RWPE2 (cell line): ENCODE data around the gene SKIC8.
A peak's percentile ranks its signal among the peaks of the same experiment; 100 is the strongest.

Experiments used
- ATAC-seq: fragments of 200-7000 bp; cut with Tn5 transposase; 3 replicates; pipeline ENCODE4 v1.9.1; 2021; ENCODE audit warnings: low read depth
- DNase-seq: peaks from one replicate; pipeline ENCODE4 v3.0.0-alpha.2; 2020; ENCODE audit warnings: low spot score
- H3K27ac ChIP-seq: fragments of 450-650 bp; 2 replicates; pipeline ENCODE4 v1.5.1; 2017; ENCODE audit warnings: mild to moderate bottlenecking; ENCODE audit not compliant: poor library complexity, severe bottlenecking
- H3K27me3 ChIP-seq: fragments of 250-450 bp; sonication (Bioruptor Pico); 2 replicates; pipeline ENCODE4 v1.5.1; 2021; ENCODE audit warnings: mild to moderate bottlenecking, moderate library complexity; ENCODE audit not compliant: insufficient read depth, poor library complexity, severe bottlenecking
- H3K36me3 ChIP-seq: fragments of 250-450 bp; sonication (Bioruptor Pico); 2 replicates; pipeline ENCODE4 v1.5.1; 2020; ENCODE audit warnings: low read depth, mild to moderate bottlenecking, moderate library complexity
- H3K4me1 ChIP-seq: fragments of 250-450 bp; sonication (Bioruptor Pico); 2 replicates; pipeline ENCODE4 v1.5.1; 2021; ENCODE audit warnings: mild to moderate bottlenecking, moderate library complexity; ENCODE audit not compliant: insufficient read depth, poor library complexity, severe bottlenecking
- H3K4me3 ChIP-seq: fragments of 250-450 bp; sonication (Bioruptor Pico); 2 replicates; pipeline ENCODE4 v1.5.1; 2021; ENCODE audit warnings: mild to moderate bottlenecking, moderate library complexity; ENCODE audit not compliant: severe bottlenecking
- H3K9me3 ChIP-seq: fragments of 250-450 bp; sonication (Bioruptor Pico); 2 replicates; pipeline ENCODE4 v1.5.1; 2021; ENCODE audit warnings: mild to moderate bottlenecking, moderate library complexity; ENCODE audit not compliant: severe bottlenecking
- CTCF ChIP-seq: fragments of 450-650 bp; IDR thresholded peaks from one replicate; pipeline ENCODE4 v1.5.1; 2017; ENCODE audit warnings: mild to moderate bottlenecking, moderate library complexity; ENCODE audit not compliant: poor library complexity, severe bottlenecking

The SKIC8 gene

GRCh38 chr15:78342021-78342420 is 42.6 kb upstream of the SKIC8 start:
- Histone ChIP-seq H3K4me1 (no peaks in the 10 kb centered on the region), H3K27me3 (peaks cover 90% of the 10 kb centered on the region), H3K9me3 (no peaks in the 10 kb centered on the region), H3K4me3 (no peak overlapping the region), H3K36me3 (no peaks in the 10 kb centered on the region), H3K27ac (no peak overlapping the region)
- TF ChIP-seq CTCF: no peak
- DNase-seq (no peak), ATAC-seq (no peak)

GRCh38 chr15:78341057-78341987 is 41.9 kb upstream of the SKIC8 start:
- peaks cover 90% of the 10 kb centered on the region for H3K27me3 ChIP-seq
- H3K36me3 ChIP-seq: no peaks in the 10 kb centered on the region
- H3K9me3 ChIP-seq: no peaks in the 10 kb centered on the region
- H3K4me3 ChIP-seq: no peak overlapping the region
- no peak overlapping the region for H3K27ac ChIP-seq
- ATAC-seq: peak; percentile 71
- no peaks in the 10 kb centered on the region for H3K4me1 ChIP-seq
- TF ChIP-seq CTCF: no peak
- DNase-seq: no peak

- DNase-seq: no peak
- H3K36me3 ChIP-seq: no peaks in the 10 kb centered on the region
- H3K27me3 ChIP-seq: peaks cover 81% of the 10 kb centered on the region
- H3K4me3 ChIP-seq: no peak within 1 kb of the TSS
- no peak within 1 kb of the TSS for H3K27ac ChIP-seq
- no peaks in the 10 kb centered on the region for H3K4me1 ChIP-seq
- TF ChIP-seq CTCF: no peak
- peak; percentile 32 for ATAC-seq
- no peaks in the 10 kb centered on the region for H3K9me3 ChIP-seq
Observed at GRCh38 chr15:78340231-78341056, 41.0 kb upstream of the SKIC8 start, which contains the start of gene CRABP1. CRABP1 (plus strand) TSS chr15:78340353; CDS start chr15:78340429, 76 bp downstream.

GRCh38 chr15:78339559-78339958 is 40.1 kb upstream of the SKIC8 start:
- H3K9me3 ChIP-seq: no peaks in the 10 kb centered on the region
- no peaks in the 10 kb centered on the region for H3K36me3 ChIP-seq
- no peak overlapping the region for H3K4me3 ChIP-seq
- ATAC-seq (no peak), DNase-seq (no peak)
- H3K27me3 ChIP-seq: peaks cover 74% of the 10 kb centered on the region
- H3K27ac ChIP-seq: no peak overlapping the region
- TF ChIP-seq CTCF: no peak
- no peaks in the 10 kb centered on the region for H3K4me1 ChIP-seq
